Epithelial cell of esophagus (primary cell): ENCODE results near the gene NHSL2.

Experiments
- DNase-seq: peaks from one replicate; pipeline ENCODE4 v3.0.0; 2010; ENCODE audit warnings: low read depth
- H3K4me3 ChIP-seq: 2 replicates; pipeline ENCODE4 v1.5.1; 2011; ENCODE audit warnings: mild to moderate bottlenecking, low read length, control low read depth
- TF ChIP-seq, protein P1 (sequence below): IDR thresholded peaks from 2 replicates; pipeline ENCODE4 v1.5.1; 2011; ENCODE audit warnings: low read depth, mild to moderate bottlenecking, low read length, control low read depth, inconsistent platforms; ENCODE audit not compliant: insufficient read depth; ENCODE audit errors: missing control alignments

NHSL2 gene

DNA sequence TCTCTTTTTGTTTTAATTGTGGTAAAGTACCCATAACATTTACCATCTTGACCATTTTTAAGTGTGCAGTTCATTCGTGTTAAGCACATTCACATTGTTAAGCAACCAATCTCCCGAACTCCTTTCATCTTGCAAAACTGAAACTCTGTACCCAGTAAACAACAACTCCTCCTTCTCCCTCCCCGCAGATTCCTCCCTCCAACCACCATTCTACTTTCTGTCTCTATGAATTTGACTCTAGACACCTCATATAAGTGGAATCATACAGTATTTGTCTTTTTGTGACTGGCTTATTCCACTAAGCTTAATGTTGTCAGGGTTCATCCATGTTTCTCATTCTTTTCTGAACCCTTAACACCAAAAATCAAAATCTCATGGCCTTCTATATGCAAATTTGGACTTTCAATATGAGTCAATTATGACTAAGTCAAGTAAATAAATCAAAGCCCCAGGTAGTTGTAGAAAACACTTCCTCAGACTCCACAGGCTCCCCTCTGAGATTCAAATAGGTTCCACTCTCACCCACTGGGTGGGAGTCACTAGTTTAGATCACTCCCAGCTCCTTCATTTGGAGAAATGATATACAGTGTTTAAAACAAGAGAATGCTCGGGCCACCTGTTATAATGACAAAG lies 230.8 kb downstream of the NHSL2 start:
- TF ChIP-seq, protein P1, sequence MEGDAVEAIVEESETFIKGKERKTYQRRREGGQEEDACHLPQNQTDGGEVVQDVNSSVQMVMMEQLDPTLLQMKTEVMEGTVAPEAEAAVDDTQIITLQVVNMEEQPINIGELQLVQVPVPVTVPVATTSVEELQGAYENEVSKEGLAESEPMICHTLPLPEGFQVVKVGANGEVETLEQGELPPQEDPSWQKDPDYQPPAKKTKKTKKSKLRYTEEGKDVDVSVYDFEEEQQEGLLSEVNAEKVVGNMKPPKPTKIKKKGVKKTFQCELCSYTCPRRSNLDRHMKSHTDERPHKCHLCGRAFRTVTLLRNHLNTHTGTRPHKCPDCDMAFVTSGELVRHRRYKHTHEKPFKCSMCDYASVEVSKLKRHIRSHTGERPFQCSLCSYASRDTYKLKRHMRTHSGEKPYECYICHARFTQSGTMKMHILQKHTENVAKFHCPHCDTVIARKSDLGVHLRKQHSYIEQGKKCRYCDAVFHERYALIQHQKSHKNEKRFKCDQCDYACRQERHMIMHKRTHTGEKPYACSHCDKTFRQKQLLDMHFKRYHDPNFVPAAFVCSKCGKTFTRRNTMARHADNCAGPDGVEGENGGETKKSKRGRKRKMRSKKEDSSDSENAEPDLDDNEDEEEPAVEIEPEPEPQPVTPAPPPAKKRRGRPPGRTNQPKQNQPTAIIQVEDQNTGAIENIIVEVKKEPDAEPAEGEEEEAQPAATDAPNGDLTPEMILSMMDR = no peak
- DNase-seq = no peak
- H3K4me3 ChIP-seq = no peak overlapping the region

DNA sequence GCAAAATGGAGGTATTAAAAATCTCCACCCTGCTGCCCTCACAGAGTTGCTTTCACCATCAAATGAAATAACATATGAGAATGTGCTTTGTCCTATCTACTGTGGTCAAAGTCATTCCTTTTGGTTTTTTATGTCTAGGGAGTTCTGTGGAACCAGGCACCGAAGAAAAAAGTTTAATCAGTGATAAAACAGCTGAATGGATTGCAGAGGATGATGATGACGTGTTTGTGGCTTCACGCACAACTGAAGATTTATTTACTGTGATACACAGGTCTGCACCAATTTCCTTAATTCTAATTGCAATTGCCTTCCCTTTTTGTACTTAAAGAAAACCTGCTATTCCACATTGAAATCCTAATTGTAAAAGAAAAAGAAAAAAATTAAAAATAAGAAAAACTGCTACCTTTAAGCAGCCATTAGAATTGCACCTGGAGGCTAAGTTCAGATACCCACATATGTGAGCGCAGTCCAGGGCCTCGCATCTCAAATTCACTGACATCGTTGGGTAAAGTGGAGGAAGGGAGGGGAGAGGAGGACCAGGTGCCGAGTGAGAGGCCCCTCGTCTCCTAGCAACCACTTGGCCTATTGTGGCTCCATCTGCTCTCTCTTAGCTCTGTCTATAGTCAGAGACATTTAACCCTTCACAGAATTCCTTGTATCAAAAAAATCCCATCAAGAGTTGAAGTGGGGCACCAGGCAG lies 231.6 kb downstream of the NHSL2 start:
- TF ChIP-seq, protein P1 = no peak
- no peak for DNase-seq
- no peak overlapping the region for H3K4me3 ChIP-seq

DNA sequence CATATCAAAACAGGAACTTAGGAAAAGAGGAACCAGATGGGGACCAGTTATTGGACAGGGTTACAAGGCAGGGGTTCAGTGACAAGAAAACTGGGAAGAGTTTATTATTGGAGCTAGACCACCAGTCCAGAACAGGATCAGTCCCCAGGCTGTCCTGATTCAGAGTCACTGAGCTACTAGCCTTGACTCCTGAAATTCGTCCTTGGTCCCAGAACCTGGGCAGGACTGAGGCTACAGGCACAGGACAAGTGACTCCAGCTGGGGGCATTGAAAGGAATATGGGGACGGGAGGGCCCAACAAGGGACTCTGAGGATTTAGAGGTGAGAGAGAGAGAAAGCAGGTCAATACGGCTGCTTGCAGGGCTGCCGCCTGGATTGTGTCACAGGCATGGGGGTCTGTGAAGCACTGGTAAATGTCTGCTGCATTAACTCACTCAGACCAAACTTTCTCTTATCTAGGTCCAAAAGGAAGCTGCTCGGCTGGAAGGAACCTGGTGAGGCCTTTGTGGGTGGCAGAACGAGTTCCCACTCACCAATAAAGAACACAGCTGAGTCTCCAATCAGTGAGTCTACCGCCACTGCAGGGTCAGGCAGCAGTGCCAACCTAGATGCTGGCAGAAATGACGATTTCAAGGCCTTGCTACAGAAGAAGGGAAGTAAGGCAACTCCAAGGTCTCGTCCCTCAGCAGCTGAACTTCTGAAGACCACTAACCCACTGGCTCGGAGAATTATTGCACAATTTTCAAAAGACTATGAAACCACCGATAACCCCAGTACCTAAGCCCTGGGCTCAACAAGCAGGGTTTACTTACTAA lies 232.4 kb downstream of the NHSL2 start:
- TF ChIP-seq, protein P1 = no peak

DNA sequence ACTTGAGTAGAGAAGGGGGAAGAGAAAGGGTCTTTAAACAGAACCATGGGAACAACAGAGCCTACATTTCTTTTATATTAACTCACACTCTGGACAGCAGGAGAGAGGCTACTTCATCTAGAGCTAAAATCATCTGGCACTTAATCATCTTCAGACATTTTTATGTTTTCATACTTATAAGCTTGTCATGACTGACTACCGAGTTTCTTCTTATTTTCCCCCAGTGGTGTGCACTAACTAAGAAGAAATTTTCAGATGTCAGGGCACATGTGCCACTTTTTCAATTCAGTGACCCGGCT lies 232.9 kb downstream of the NHSL2 start:
- DNase-seq = no peak
- TF ChIP-seq, protein P1 = no peak

More for the DNA sequence above, 232.4 kb downstream of the NHSL2 start:
- H3K4me3 ChIP-seq = no peak overlapping the region
- no peak for DNase-seq

DNA sequence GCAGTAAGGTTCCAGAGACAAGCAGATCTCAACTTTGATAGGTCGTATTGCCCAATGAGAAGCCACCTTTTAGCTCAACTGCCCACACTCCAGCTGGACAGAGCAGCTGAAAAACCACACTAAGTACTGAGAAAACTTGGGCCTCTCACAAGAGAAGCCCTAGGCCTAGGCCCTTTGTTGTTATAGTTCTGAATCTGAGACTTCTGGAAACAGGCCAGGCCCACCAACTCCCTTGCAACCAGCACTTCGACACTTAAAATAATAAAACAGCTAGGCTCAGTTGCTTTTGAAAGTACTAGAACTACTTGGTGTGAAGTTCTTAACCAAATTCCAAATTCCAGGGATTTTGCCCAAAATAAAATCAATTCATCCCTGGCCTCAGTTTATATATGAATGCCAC lies 234.5 kb downstream of the NHSL2 start:
- H3K4me3 ChIP-seq = no peak overlapping the region
- DNase-seq = no peak
- TF ChIP-seq, protein P1 = no peak

More for the DNA sequence above, 232.9 kb downstream of the NHSL2 start:
- H3K4me3 ChIP-seq = no peak overlapping the region

DNA sequence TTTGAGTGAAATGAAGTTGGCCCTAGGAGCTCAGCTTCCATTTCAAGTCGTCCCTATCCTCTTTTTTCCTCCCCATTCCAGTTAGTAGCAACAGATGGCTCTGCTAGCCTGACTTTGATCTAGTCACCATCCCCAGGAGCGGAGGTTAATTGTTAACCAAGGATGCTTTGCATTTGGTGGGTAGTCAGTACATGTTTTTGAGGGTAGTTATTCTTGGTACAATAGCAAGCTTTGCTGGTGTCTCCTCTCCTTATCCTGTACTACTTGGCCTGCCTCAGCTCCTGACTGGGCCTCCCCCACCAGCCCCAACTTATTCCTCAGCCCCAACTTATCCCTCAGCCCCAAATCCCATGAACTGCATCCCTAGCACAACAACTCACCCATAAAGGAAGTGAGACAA lies 235.9 kb downstream of the NHSL2 start:
- no peak for DNase-seq
- TF ChIP-seq, protein P1 = no peak
- H3K4me3 ChIP-seq = no peak overlapping the region
